ENCODE measurements around the gene KCNQ5.

KCNQ5 gene

DNA sequence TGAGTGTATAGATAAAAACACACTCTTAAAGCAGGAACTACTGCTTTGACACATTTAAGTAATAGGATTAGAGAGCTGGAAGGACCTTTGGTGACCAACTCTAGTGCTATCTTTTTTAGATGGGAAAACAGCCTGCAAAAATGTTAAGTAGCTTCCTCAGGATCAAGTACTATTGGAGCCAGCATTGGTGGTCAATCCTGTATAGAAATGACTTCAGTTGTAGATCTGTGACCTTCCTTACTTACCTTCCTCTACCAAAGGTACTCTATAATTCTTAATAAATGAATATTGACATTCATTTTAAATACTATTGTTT is 18.7 kb downstream of the KCNQ5 start:
- no peak for DNase-seq

DNA sequence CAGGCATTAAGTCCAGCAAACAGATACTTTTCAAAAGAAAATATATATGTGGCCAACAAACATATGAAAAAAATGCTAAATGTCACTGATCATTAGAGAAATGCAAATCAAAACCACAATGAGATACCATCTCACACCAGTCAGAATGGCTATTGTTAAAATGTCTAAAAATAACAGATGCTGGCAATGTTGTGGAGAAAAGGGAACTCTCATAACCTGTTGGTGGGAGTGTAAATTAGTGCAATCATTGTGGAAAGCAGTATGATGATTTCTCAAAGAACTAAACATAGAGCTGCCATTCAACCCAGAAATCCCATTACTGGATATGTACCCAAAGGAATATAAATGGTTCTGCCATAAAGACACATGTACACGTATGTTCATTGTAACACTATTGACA is 20.6 kb downstream of the KCNQ5 start:
- DNase-seq = no peak

GRCh38 chr6:72643214-72643613 is 21.4 kb downstream of the KCNQ5 start:
- no peak for DNase-seq

DNA sequence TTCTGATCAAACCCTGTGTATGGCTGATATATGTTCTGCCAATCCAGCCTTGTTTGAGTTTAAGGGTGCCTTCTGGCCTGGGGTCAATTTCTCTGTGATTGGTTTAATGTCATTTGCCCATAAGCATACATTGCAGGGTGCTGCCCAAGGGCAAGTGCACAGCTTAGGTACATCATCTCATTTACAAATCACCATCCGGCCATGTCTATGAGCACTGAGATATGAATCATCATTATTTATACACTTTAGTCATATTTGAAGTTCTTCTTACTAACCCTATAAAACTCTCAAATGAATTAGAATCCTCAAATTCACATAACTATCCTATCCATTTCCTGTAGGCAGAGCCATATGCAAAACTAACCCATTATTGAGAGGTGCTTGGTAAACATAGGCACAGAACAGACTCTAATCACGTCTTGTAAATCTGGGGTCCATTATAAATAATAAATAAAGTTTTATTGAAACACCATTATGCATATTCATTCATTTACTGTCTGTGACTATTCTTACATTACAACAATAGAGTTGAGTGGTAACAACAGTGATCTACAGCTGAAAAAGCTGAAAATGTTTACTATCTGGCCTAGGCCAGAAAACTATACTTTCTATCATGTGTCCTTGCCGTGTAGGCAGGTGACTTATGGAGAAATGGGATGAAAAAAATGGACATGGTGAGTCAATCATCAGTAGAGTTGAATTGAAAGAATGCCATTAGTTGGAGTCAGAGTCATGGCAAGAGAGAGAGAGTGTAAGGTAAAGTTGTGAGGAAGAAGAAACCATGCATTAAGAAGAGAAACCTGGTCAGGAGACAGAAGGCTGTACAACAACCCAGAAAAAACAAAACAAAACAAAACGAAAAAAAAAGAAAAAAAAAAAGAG is 25.0 kb downstream of the KCNQ5 start:
- DNase-seq = no peak

- DNase-seq = no peak
Measured at GRCh38 chr6:72647489-72647888, 25.6 kb downstream of the KCNQ5 start.

GRCh38 chr6:72649032-72649984 is 27.4 kb downstream of the KCNQ5 start:
- no peak for DNase-seq

DNA sequence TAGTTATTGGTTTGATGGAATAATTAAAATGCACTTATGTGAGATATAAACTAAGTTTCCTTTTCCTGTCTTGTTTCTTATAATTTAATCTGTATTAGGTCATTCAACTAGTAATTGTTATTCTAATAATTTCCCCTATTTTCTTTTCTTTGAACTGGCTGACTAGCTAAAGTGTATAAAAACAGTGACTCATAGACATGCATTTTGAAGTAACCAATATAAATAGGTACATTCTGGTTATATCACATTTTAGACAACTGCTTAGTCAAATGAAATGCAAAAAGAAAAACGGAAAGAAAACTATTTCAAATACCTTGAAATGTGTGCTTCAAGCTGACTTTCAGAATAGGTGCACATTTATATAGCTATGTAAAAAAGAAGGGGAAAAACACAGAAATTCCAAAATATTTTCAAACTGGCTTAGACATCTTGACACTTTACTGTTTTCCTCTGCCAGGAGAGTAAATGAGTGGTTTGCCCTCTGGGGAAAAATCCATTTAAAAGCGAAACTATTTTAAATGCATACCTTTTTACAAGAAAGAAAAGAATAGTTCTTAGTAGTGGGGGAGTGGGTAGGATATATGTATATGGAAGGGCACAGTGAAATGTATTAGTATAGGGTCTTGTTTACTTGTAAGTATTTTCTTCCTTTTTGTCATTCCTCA is 28.3 kb downstream of the KCNQ5 start:
- DNase-seq = no peak

- DNase-seq = no peak
Measured at GRCh38 chr6:72651174-72651573, 29.3 kb downstream of the KCNQ5 start.

DNA sequence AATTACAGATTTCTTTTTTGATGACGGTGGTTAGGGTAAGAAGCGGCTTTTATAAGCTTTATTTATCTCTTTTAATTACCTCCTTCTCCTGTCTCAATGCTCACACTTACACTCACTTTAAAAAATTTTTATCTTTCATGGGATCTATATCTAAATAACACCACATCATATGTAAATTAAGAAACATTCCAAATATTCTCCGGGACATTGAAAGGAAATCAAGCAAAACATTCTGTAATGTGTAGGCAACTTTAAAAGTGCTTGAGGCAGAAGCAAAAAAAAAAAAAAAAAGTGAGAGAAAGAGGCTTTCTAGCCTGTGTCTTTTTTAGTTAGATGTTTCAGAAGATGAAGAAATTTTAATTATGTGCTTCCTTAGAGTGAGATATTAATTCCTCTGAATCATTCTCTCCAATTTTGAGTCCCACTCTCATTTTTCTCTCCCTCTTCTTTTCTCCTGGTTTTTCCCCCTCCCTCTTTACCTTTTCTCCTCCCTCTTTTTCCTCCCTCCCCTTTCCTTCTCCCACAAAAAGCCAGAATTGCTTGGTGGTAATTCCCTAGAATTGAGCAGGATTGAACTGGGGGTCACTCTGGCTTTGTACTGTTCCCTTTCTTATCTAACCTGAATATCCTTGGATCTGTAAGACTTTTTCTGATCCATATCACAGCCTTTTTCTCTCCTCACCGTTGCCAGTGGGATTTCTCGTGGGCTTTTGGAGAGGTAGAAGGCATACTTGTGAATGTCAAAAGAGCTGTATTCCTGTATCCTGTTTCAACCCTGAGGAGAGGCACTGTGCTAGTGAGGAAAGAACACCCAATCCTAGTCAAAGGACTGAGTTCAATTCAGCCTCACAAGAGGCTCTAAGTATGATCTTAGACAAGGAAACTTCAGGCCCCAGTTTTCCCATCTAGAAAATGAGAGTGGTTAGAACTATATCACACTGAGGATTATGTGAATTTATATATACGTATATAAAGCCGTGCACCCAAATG is 30.4 kb downstream of the KCNQ5 start:
- DNase-seq = no peak

DNA sequence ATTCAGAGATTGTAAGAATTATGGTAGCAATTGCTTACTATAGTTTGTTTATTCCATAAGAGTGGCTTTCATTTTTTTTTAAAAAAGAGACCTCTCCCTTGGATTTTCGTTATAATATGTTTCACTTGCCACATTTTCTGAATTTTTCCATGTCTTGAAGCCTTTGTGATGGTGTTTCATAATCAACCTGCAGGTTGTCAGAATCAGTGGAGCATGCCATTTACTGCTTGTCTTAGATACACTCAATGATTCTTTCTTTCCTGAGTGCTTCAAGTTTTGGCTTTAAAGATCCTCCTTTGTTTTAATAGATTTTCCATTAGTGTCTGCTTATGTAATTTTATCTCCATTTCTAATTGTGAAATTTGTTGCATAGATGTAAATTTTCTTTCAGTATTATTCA is 31.2 kb downstream of the KCNQ5 start:
- DNase-seq = no peak

DNA sequence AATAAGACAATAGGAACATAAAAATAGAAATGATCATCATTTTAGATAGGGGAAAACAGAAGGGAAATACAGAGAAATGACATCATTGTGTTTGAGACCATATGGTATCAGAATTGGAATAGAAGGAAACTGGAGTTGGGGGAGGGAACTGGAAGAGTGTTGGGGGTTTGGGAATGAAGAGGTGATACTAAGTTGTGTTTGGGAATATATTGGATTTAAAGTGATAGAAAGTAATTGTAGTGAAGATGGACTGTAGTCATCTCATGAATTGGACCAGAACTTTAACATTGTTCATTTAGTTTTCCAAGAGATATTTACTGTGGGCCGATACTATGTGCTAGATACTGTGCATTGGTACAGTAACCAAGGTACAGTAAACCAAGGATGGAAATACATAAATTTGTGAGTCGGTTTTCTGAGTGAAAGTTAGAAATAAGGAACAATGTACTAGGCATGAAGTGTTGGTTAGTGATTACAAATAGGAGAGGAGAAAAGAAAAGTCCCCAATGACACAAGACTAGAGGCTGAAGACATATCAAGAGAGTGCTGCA is 32.3 kb downstream of the KCNQ5 start:
- no peak for DNase-seq

- DNase-seq = no peak
Measured at GRCh38 chr6:72657407-72658197, 35.7 kb downstream of the KCNQ5 start.

DNA sequence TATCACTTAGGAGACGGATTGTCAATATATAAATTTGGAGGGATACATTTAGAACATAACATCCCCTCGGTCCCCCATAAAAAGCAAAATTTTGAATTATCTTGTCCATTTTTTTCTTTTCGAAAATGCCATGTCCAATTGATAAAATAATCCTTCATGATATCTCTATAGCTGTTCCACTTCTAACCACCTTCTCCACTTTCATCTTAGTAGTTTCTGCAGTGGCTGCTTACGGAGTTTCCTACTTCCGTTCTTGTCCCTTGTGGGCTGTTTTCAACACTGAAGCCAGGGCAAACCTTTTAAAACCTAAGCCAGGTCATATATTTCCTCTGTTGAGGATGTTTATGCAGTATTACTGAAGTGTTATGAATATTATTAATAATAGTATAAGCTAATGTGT is 37.9 kb downstream of the KCNQ5 start:
- no peak for DNase-seq

- DNase-seq = no peak
Measured at GRCh38 chr6:72661411-72661810, 39.5 kb downstream of the KCNQ5 start.

GRCh38 chr6:72665599-72665998 is 43.7 kb downstream of the KCNQ5 start:
- no peak for DNase-seq

DNA sequence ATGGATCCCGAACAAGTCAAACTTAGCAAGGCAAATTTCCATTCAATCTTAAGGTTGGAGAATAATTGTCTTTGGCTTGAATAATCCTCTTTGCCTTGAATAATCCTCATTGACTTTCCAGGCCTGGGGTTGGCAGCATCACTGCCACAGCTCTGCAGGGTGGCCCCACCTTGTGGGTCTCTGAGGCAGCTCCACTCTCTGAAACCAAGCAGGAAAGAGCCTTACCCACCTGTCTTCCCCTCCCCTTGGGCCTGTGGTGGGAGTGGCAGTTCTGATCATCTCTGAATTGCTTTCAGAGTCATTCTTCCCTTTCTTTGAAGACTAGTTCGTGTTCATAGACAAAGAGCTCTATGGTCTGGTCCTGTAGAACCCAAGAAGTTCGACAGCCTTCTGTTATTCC is 47.5 kb downstream of the KCNQ5 start:
- no peak for DNase-seq

DNA sequence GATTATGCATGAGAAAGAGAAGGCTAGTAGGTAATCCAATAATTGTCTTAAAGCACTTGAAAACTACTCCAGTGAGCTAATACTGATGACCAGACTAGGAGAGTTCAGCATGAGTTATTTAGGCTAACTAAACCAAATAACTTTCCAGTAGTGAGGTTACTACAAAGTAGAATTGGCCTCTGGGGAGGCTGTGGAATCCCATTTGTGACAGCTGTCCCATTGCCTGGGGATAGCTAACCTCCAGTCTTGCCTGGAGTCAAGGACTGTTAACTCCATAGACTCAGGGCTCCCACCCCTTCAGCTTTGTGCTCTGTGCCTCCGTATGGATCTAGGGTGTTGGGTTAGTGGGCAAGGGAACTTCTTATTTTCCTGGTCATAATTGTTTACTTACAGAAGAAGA is 51.0 kb downstream of the KCNQ5 start:
- DNase-seq = no peak

GRCh38 chr6:72674842-72675241 is 53.0 kb downstream of the KCNQ5 start:
- DNase-seq = no peak

GRCh38 chr6:72675396-72675795 is 53.5 kb downstream of the KCNQ5 start:
- no peak for DNase-seq

GRCh38 chr6:72676995-72677394 is 55.1 kb downstream of the KCNQ5 start:
- DNase-seq = no peak

DNA sequence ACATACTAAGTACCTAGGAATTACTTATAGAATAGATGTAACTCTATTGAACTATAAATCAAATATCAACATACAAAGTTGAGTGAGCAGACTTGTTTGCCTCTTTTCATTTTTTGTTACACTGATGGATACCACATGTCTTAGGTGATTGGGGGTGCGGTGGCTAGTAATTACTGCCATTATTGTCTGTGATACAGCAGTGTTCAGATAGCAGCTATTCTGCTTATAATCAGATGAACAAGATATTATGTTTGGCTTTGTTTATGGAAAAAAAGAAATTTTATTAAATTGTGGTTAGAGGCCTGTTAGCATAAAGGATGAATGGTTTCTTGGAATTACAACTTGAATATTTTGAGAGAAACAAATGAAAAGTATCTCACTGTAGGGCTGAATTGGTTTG is 55.9 kb downstream of the KCNQ5 start:
- no peak for DNase-seq

All from stimulated activated naive CD4-positive, alpha-beta T cell treated with Interleukin-2 at 50 U/mL for 16 hours (primary cell).